SK-N-SH treated with all-trans-retinoic acid at 6 μM for 48 hours (cell line): ENCODE measurements around the gene CDK6.
"Not testable (repeated sequence)": the region's sequence is repeated elsewhere in the genome, so short reads cannot be mapped to it uniquely, and the experiment has no call there.

Source experiments
- ATAC-seq: fragments of 200-7000 bp; cut with Tn5 transposase; 3 replicates; pipeline ENCODE4 v1.9.1; 2020; ENCODE audit warnings: mild to moderate bottlenecking, moderate library complexity
- ARNTL ChIP-seq: fragments of 450-650 bp; formaldehyde crosslinking; IDR thresholded peaks from 2 replicates; pipeline ENCODE4 v1.5.0; 2020; ENCODE audit warnings: low read depth, mild to moderate bottlenecking, moderate library complexity, borderline replicate concordance
- CREB5 ChIP-seq: fragments of 250-450 bp; sonication (Bioruptor Pico); IDR thresholded peaks from 2 replicates; pipeline ENCODE4 v1.5.1; 2020; ENCODE audit warnings: low read depth, mild to moderate bottlenecking, moderate library complexity
- ESRRG ChIP-seq: fragments of 250-450 bp; sonication (Bioruptor Pico); IDR thresholded peaks from 2 replicates; pipeline ENCODE4 v1.6.1; 2021; ENCODE audit warnings: mild to moderate bottlenecking
- ISL1 ChIP-seq: fragments of 250-450 bp; sonication (Bioruptor Pico); IDR thresholded peaks from 2 replicates; pipeline ENCODE4 v2.1.2; 2022; ENCODE audit warnings: mild to moderate bottlenecking, moderate library complexity
- OSR1 ChIP-seq: fragments of 250-450 bp; sonication (Bioruptor Pico); IDR thresholded peaks from 2 replicates; pipeline ENCODE4 v1.8.0; 2022; ENCODE audit warnings: moderate library complexity, mild to moderate bottlenecking, inconsistent platforms
- PATZ1 ChIP-seq: fragments of 250-450 bp; sonication (Bioruptor Pico); IDR thresholded peaks from 2 replicates; pipeline ENCODE4 v1.8.0; 2020; ENCODE audit warnings: mild to moderate bottlenecking, moderate library complexity, borderline replicate concordance
- POU6F1 ChIP-seq: fragments of 250-450 bp; sonication (Bioruptor Pico); IDR thresholded peaks from 2 replicates; pipeline ENCODE4 v1.8.0; 2021; ENCODE audit warnings: low read depth, mild to moderate bottlenecking, moderate library complexity, borderline replicate concordance
- PPARA ChIP-seq: fragments of 250-450 bp; sonication (Bioruptor Pico); IDR thresholded peaks from 2 replicates; pipeline ENCODE4 v1.5.0; 2020; ENCODE audit warnings: mild to moderate bottlenecking, borderline replicate concordance
- SNAI2 ChIP-seq: fragments of 250-450 bp; sonication (Bioruptor Pico); IDR thresholded peaks from 2 replicates; pipeline ENCODE4 v1.5.0; 2020; ENCODE audit warnings: mild to moderate bottlenecking, moderate library complexity
- TCF4 ChIP-seq: fragments of 250-450 bp; sonication (Bioruptor Pico); IDR thresholded peaks from 2 replicates; pipeline ENCODE4 v1.8.0; 2021; ENCODE audit warnings: mild to moderate bottlenecking, moderate library complexity, borderline replicate concordance
- TOX ChIP-seq: fragments of 250-450 bp; sonication (Bioruptor Pico); IDR thresholded peaks from 2 replicates; pipeline ENCODE4 v1.8.0; 2021; ENCODE audit warnings: mild to moderate bottlenecking, moderate library complexity, borderline replicate concordance
- TSHZ2 ChIP-seq: fragments of 250-450 bp; sonication (Bioruptor Pico); IDR thresholded peaks from 2 replicates; pipeline ENCODE4 v1.5.0; 2020; ENCODE audit warnings: mild to moderate bottlenecking, moderate library complexity
- ZC3H10 ChIP-seq: fragments of 250-450 bp; sonication (Bioruptor Pico); IDR thresholded peaks from 2 replicates; pipeline ENCODE4 v1.5.1; 2021; ENCODE audit warnings: mild to moderate bottlenecking, moderate library complexity
- ZFP3 ChIP-seq: fragments of 250-450 bp; sonication (Bioruptor Pico); IDR thresholded peaks from 2 replicates; pipeline ENCODE4 v1.5.0; 2020; ENCODE audit warnings: mild to moderate bottlenecking, moderate library complexity
- ZFP30 ChIP-seq: fragments of 450-650 bp; formaldehyde crosslinking; IDR thresholded peaks from 2 replicates; pipeline ENCODE4 v1.5.0; 2022; ENCODE audit warnings: mild to moderate bottlenecking, moderate library complexity
- ZNF70 ChIP-seq: fragments of 450-650 bp; formaldehyde crosslinking; IDR thresholded peaks from 2 replicates; pipeline ENCODE4 v1.5.0; 2020; ENCODE audit warnings: mild to moderate bottlenecking, moderate library complexity
- ZNF8 ChIP-seq: fragments of 450-650 bp; formaldehyde crosslinking; IDR thresholded peaks from 2 replicates; pipeline ENCODE4 v1.5.0; 2020; ENCODE audit warnings: mild to moderate bottlenecking, moderate library complexity

The CDK6 gene

GRCh38 chr7:92606985-92607384 is 229.4 kb downstream of the CDK6 start:
- no peak for TF ChIP-seq ESRRG (CRISPR knock-in tag)
- no peak for TF ChIP-seq ZC3H10 (CRISPR knock-in tag)
- no peak for TF ChIP-seq TCF4 (CRISPR knock-in tag)
- no peak for TF ChIP-seq POU6F1 (CRISPR knock-in tag)
- TF ChIP-seq PPARA (CRISPR knock-in tag): no peak
- no peak for TF ChIP-seq ZNF8 (CRISPR knock-in tag)
- no peak for ATAC-seq

- ATAC-seq: not testable (repeated sequence)
Observed at GRCh38 chr7:92604517-92604916, 231.9 kb downstream of the CDK6 start.

- TF ChIP-seq SNAI2 (CRISPR knock-in tag) (no peak), ZFP3 (CRISPR knock-in tag) (no peak), ISL1 (no peak), OSR1 (CRISPR knock-in tag) (no peak), POU6F1 (CRISPR knock-in tag) (no peak), CREB5 (CRISPR knock-in tag) (no peak), ZFP30 (no peak), ZNF70 (CRISPR knock-in tag) (no peak), TOX (CRISPR knock-in tag) (no peak), ARNTL (CRISPR knock-in tag) (no peak), PATZ1 (no peak), ZC3H10 (CRISPR knock-in tag) (no peak)
- TF ChIP-seq, all 23 proteins: peak for 0
- ATAC-seq: no peak
Observed at GRCh38 chr7:92603089-92603445, 233.3 kb downstream of the CDK6 start.

- TF ChIP-seq PPARA (CRISPR knock-in tag) (no peak), TCF4 (CRISPR knock-in tag) (no peak), POU6F1 (CRISPR knock-in tag) (no peak), ZNF8 (CRISPR knock-in tag) (no peak), ZFP30 (no peak), PATZ1 (no peak), TSHZ2 (CRISPR knock-in tag) (no peak)
- TF ChIP-seq, all 23 proteins: peak for 0
- ATAC-seq: no peak
Observed at GRCh38 chr7:92602352-92603088, 233.9 kb downstream of the CDK6 start.
